Parathyroid adenoma (tissue), 2 donors: ENCODE data around the gene STMP1.

ENCODE experiments used
- H2AFZ ChIP-seq: fragments of 300-600 bp; sonication (generic); one replicate; pipeline ENCODE4 v1.7.0; 2017; ENCODE audit warnings: antibody characterized with exemption, mild to moderate bottlenecking
- H3K27ac ChIP-seq: fragments of 300-600 bp; sonication (generic); one replicate; pipeline ENCODE4 v1.7.0; 2017
- H3K27me3 ChIP-seq: fragments of 300-600 bp; sonication (generic); one replicate; pipeline ENCODE4 v1.7.0; 2017; ENCODE audit warnings: low read length; ENCODE audit not compliant: control insufficient read depth, insufficient read depth
- H3K36me3 ChIP-seq: fragments of 300-600 bp; sonication (generic); one replicate; pipeline ENCODE4 v1.7.0; 2017; ENCODE audit warnings: low read length; ENCODE audit not compliant: control insufficient read depth, insufficient read depth
- H3K4me1 ChIP-seq: fragments of 300-600 bp; sonication (generic); one replicate; pipeline ENCODE4 v1.7.0; 2017; ENCODE audit warnings: control low read depth
- H3K4me2 ChIP-seq: fragments of 300-600 bp; sonication (generic); one replicate; pipeline ENCODE4 v1.7.0; 2017; ENCODE audit warnings: low read length
- H3K4me3 ChIP-seq: fragments of 300-600 bp; sonication (generic); one replicate; pipeline ENCODE4 v1.7.0; 2017; ENCODE audit warnings: low read depth, low read length
- H3K79me2 ChIP-seq: fragments of 300-600 bp; sonication (generic); one replicate; pipeline ENCODE4 v1.7.0; 2017; ENCODE audit warnings: control low read depth
- H3K9ac ChIP-seq: fragments of 300-600 bp; sonication (generic); one replicate; pipeline ENCODE4 v1.7.0; 2017; ENCODE audit warnings: mild to moderate bottlenecking
- H3K9me3 ChIP-seq: fragments of 300-600 bp; sonication (generic); one replicate; pipeline ENCODE4 v1.7.0; 2017; ENCODE audit warnings: low read length; ENCODE audit not compliant: control insufficient read depth
- CTCF ChIP-seq: fragments of 300-600 bp; sonication (generic); IDR thresholded peaks from one replicate; pipeline ENCODE4 v1.7.0; 2017; ENCODE audit warnings: antibody characterized with exemption, mild to moderate bottlenecking
- donor health status: primary hyperparathyroidism.

STMP1 gene

GRCh38 chr7:135708041-135708440, 45.7 kb downstream of the STMP1 start:
- Histone ChIP-seq H3K36me3 (no peaks in the 10 kb centered on the region), H3K79me2 (no peaks in the 10 kb centered on the region), H3K27ac (no peak overlapping the region), H3K27me3 (no peaks in the 10 kb centered on the region), H3K9me3 (no peaks in the 10 kb centered on the region), H3K4me1 (no peaks in the 10 kb centered on the region), H3K4me2 (no peak overlapping the region), H2AFZ (no peak overlapping the region), H3K9ac (no peak overlapping the region), H3K4me3 (no peak overlapping the region)
- no peak for TF ChIP-seq CTCF

DNA sequence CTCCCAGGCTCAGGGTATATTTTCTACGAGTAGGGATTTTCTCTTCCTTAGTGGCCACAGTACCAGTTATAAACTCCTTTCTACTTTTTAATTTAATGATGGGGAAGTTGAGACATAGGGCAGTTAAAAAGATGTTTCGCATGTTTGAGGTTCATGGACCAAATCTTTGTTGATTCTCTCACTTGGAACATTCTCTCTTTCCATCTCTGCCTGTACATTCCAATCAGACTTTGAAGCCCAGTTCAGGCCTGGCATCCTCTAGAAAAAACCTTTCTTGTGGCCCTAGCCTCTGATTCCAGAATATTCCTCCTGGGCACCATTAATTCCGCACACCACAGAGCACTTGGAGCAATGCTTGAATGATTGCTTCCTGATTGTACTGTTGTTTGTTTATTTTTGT, 47.2 kb downstream of the STMP1 start:
- Histone ChIP-seq H3K4me1 (no peaks in the 10 kb centered on the region), H2AFZ (no peak overlapping the region), H3K9ac (no peak overlapping the region)

DNA sequence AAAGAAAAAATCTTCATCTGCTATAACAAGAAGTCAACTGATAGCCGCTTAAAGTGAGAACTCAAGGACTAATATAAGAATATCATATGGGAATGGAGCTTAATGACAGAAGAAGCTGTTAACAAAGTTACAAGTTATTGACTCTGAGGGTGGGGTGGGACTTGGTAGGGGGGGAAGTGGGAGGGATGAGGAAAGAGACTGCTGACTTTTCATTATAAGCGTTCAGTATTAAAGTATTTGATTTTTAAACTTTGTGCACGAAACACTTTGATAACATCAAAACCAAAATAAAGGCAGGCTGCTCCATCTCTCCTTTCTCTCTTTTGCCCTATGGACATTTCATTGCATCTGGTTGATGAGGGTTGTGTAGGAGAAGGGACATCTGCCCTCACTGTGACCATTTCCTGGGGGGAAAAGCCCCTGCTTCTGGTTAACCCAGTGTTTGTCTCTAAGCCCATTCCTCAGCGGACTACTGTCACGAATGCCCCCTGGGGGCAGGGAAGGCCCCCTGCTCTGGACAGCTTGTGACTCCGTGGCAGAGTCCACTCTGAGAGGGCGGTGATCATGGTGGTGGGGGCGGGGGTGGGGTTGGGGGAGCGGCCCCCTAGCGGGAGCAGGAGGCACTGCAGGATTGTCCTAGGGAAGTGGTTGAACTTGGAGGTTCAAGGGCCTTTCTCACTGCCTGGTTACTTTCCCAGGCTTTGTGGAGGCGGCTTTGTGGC, 48.3 kb downstream of the STMP1 start:
- no peak for TF ChIP-seq CTCF
- no peak overlapping the region for H3K4me3 ChIP-seq
- no peaks in the 10 kb centered on the region for H3K9me3 ChIP-seq
- H2AFZ ChIP-seq: peak overlapping the region; percentile 24
- no peak overlapping the region for H3K4me2 ChIP-seq
- no peak overlapping the region for H3K9ac ChIP-seq
- peaks cover 4% of the 10 kb centered on the region for H3K4me1 ChIP-seq
- no peaks in the 10 kb centered on the region for H3K36me3 ChIP-seq
- H3K27me3 ChIP-seq: no peaks in the 10 kb centered on the region
- H3K27ac ChIP-seq: no peak overlapping the region
- no peaks in the 10 kb centered on the region for H3K79me2 ChIP-seq

More for the DNA sequence above, 47.2 kb downstream of the STMP1 start:
- no peaks in the 10 kb centered on the region for H3K9me3 ChIP-seq
- TF ChIP-seq CTCF: no peak
- H3K4me3 ChIP-seq: no peak overlapping the region
- H3K79me2 ChIP-seq: no peaks in the 10 kb centered on the region
- H3K4me2 ChIP-seq: no peak overlapping the region
- no peak overlapping the region for H3K27ac ChIP-seq
- no peaks in the 10 kb centered on the region for H3K36me3 ChIP-seq
- H3K27me3 ChIP-seq: no peaks in the 10 kb centered on the region

DNA sequence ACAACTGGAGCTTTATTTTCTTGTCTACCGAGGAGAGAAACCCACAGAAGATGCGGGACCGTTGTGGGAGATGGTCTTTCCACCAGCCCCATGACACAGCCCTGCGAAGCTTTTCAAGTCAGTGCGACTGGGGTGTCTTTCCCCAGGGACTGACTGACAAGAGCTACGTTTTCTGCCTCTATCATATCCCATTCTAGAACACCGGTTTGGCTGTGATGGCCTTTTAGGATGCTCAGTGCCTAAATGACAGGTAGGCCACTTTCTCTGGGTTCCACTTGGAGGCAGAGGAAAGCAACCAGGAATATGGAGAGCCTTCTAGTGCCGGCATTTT, 48.8 kb downstream of the STMP1 start:
- Histone ChIP-seq H3K36me3 (no peaks in the 10 kb centered on the region), H3K27ac (no peak overlapping the region), H3K27me3 (no peaks in the 10 kb centered on the region), H3K4me3 (no peak overlapping the region), H3K79me2 (no peaks in the 10 kb centered on the region), H3K9ac (no peak overlapping the region), H3K4me1 (peaks cover 4% of the 10 kb centered on the region), H2AFZ (no peak overlapping the region), H3K9me3 (no peaks in the 10 kb centered on the region), H3K4me2 (no peak overlapping the region)
- TF ChIP-seq CTCF: no peak

DNA sequence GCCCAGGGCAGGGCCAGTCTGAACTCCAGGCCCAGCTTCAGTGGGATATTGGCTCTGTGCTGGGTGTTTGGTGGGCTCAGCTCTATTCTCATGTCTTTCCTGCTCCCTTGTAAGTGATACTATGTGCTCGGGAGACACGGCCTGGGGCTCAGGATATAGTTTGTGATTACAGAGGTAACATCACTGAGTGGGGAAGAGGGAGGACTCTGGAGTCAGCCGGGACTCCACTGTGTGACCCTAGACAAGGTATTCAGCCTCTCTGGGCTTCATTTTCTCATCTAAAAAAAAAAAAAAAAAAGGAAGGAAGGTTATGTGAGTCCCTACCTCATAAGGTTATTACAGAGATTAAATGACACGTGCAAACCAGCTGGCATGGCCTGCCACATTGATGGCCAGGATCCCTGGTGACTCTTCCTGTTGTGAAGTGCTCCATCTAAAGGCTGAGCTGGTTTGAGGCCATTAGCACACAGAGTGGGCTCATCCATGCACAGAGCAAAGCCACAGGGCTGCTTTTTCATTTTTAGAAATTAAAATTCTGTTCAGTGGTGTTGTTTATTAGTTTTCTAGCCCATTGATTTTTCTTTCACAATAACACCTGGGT, 50.0 kb downstream of the STMP1 start:
- Histone ChIP-seq H2AFZ (no peak overlapping the region), H3K9ac (no peak overlapping the region), H3K4me3 (no peak overlapping the region), H3K27me3 (no peaks in the 10 kb centered on the region), H3K9me3 (no peaks in the 10 kb centered on the region), H3K79me2 (no peaks in the 10 kb centered on the region), H3K27ac (no peak overlapping the region), H3K36me3 (no peaks in the 10 kb centered on the region), H3K4me1 (peaks cover 4% of the 10 kb centered on the region), H3K4me2 (no peak overlapping the region)
- TF ChIP-seq CTCF: no peak
